SW480 (cell line): Measurements from ENCODE around the gene SLC7A5.
"Not testable (repeated sequence)": the region's sequence is repeated elsewhere in the genome, so short reads cannot be mapped to it uniquely, and the experiment has no call there.

Source experiments
- DNase-seq: peaks from one replicate; pipeline ENCODE4 v3.0.0-alpha.2; 2016; ENCODE audit warnings: low spot score

Gene SLC7A5

GRCh38 chr16:87861300-87862099, 7.8 kb downstream of the SLC7A5 start:
- DNase-seq, result not testable (repeated sequence)

DNA sequence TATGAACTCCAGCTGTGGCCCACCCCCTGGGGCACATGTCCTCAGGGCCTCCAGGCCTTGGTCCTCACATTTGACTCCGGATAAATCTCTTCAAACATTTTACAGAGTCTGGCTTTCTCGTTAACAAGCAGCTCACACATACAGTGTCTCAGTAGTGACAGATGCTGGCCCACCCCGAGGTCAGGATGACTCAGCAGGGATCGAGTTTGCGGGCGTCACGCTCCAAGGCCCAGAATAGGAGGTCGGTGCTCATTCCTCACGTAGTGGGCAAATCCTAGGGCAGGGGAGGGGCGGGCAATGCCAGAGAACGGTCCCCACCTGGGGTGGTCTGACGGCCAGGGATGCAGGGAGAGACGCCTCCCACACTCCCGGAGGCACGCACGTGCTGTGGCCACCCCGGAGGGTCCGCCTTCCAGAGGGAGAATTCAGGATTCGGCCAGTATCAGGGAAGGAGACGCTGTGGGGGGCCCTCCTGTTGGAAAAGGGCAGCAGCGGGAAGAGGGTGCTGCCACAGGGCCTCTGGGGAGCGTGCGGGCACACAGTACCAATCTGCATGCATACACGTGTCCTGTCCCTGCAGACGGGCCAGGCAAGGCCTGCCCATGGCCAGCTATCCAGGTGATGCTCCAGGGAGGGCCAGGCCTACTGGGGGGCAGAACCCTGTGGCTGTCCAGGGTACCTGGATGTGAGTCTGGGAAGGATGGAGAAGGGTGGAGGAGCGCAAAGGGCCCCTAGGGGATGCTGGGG, 8.6 kb downstream of the SLC7A5 start:
- DNase-seq, result no peak

- not testable (repeated sequence) for DNase-seq
Observed at GRCh38 chr16:87858151-87858993, 10.9 kb downstream of the SLC7A5 start.

DNA sequence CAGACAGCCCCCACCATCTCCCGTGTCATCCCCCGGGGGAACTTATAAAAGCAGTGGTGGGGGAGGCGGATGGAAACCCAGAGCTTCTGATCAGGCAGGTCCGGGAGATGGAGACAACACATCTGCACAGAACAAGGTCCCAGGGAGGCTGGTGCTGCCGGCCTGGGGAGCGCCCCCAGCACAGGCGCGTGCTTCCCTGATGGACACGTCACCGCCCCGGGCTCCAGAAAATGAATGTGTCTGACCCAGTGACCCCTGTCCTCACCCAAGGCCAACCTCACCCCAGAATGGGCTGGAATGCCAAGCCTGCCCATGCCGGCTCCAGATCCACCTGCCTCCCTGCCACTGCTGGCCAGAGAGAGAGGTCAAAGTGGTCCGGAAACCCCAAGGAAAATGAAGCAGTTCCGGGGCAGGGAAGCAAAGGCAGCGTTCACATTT, 12.5 kb downstream of the SLC7A5 start:
- no peak for DNase-seq

- DNase-seq, result no peak
Observed at GRCh38 chr16:87855852-87856715, 13.2 kb downstream of the SLC7A5 start.

DNA sequence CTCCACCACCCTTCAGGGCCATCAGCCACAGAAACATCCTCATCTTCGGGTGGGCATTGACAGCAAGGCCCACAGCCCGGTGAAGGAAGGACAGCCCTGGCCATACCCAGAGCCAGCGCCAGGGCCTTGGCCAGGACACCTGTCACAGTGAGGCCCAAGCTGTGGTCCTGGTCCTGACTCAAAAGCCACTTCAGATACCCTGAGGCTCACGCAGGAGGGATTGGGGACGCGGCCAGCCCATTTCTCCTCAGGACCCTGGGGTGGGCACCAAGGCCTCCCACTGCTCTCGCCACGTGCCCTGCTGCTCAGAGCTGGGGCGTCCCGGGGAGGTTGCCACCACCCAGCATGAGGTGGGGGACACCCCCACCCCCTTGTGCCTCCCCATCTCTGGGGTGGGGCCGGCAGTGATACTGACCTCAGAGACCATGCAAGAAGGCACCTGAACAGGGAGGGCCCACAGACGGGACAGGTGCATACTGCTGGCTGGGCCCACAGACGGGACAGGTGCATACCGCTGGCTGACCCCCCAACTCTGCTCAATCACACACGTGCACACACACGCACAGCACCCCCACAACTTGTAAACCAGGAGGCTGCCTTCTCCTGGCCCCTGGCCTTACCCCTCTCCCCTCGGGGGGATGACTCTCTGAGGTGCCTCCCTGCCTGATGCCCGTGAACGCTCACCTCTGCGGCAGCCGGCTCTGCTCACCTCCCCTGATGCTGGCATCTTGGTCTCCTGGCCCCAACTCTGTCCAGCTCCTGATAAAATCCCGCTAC, 14.2 kb downstream of the SLC7A5 start:
- no peak for DNase-seq

DNA sequence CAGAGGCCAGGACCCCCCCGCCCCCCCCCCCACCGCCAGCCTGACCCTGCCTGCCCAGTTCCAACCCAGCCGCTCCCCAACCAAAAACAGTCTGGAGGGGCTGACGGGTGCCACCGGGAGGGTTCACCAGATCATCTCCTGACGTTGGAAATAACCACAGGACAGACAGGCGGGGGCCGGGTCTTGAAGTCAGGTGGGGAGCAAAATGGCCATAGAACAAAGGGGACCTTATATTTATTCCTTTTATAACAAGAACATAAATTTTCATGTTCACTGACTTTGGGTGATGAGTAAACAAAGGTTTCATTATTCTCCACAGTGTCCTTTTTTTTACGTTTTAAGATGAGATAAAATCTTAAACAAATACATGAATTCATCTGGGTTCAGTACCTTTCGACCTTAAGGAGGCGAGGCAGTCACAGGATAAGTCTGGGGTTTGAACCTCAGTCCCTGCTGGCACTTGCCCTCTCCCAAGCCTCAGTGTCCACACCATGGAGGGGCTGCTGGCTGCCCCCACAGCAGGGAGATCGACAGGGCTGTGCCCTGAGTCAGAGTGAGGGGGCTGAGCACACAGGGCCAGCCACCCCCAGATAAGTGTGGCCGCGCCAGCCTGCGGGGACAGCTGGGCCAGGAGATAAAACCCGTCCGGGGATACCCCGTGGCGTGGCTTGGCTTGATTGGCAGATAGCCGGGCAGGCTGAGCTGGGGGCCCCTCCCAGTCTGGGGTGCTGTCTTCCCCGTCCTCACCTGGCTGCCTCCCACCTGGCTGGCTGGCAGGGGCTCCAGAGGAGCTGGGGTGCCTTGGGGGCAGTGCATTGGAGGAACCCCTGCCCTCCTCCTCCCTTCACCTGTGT, 15.0 kb downstream of the SLC7A5 start:
- peak; percentile 88 for DNase-seq

DNA sequence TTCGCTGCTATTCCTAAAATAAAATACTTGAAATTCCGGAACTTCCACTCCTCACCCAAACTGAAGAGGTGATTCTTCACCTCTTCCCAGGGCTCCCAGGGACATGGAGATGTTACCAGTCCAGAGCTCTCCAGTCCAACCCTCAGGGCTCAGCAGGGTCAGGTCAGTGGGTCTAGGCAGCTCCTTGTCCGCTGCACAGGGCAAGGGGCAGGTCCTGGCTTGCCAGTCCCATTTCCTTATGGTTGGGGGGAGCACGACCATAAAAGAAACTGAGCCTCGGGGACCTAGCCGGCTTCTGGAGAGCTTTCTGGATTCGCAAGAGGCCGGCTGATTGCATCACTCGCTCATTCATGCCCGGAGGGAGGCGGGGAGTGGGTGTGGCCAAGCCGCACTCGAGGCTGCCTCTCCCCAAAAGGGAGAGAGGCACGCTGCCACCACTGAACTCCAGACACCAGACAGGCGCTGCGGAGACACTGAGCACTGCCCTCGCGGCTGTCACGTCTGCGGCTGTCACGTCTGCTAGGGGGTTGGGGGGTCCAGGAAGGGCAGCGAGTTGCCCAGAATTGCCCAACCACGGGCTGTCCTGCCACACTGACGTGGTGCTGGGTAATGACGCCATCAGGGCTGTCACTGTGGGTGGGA, 15.8 kb downstream of the SLC7A5 start:
- peak; percentile 93 for DNase-seq

DNA sequence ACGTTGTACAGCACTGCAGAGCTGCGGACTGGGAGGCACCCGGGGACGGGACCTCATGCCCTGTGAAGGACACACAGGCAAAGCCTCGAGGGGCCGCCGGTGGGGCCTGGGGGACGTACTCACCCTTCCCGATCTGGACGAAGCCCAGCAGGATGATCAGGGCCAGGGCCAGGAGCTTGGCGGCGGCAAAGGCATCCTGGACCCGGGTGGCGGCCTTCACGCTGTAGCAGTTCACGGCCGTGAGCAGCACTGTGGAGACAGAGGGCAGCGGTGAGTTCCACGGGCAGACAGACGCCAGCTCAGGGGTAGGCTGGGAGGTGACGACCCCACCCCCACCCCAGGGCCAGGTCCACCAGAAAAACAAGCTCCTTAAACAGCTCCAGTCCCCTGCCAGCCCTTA, 17.7 kb downstream of the SLC7A5 start:
- no peak for DNase-seq

GRCh38 chr16:87851141-87851587, 18.1 kb downstream of the SLC7A5 start:
- DNase-seq, result no peak

- DNase-seq, result no peak
Observed at GRCh38 chr16:87850009-87851006, 19.0 kb downstream of the SLC7A5 start.

GRCh38 chr16:87849419-87850008, 19.8 kb downstream of the SLC7A5 start:
- no peak for DNase-seq

GRCh38 chr16:87848676-87849345, 20.5 kb downstream of the SLC7A5 start:
- DNase-seq, result no peak

DNA sequence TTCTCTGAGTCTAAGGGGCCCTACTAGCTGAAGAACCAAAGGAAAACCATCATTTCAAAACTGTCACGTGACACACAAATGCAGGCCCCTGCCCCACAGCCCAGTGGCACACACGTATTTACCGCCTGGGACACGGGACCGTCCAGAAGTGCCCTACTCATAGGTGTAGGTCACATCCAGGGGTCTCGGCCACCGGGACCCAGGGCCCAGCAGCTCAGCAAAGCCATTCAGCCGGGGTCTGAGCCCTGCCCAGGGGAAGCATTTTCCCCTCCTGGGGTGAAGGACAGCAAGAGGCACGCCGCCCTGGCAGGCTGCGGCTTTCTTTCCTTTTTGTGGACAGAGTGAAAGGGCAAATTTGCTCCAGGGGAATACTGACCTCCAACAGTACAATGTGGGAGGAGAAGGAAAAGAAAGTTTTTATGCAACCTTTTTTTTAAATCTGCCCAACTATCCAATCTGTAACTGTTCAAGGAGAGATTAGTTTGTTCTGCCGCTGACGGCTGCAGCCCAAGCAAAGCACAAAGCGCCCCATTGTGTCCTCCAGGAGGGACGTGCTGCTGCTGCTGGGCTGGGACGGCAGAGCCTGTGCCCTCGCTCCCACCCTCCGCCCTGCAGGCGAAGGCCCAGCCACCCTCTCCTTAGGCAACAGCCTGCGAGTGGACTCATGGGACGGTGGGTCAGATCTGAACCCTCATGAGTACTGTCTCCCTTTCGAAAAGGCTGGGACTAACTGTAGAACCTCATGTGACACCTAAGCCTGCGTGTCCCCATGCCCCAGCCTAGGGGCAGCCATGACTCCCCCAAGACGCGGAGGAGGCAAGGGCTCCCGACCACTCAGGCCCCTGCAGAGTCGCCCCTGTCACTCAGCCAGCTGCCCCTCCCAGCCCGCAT, 21.3 kb downstream of the SLC7A5 start:
- DNase-seq, result no peak

DNA sequence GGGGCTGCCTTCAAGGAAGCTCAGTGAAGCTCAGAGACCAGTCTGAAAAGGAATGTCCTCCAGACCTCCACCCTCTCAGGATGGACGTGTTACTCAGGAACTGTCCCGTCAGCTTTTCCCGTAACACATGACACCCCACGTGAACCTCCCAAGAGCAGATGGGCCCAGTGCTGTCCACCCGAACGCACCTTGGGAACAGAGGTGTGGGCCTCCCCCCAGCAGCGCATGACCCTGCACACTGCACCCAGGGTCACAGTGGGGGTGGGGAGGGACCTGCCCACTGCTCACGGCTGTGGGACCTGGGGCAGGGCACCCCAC, 21.9 kb downstream of the SLC7A5 start:
- no peak for DNase-seq
